ENCODE results near the gene NEDD4L.

GRCh38 chr18:58362829-58363271 is 318.8 kb downstream of the NEDD4L start:
- TF ChIP-seq MTA2 (IDR thresholded peaks at IDR 0.05; ENCODE audit: low read depth) = no peak
- no peak for TF ChIP-seq CTCF (IDR thresholded peaks at IDR 0.05 in 2 of 3, conservative IDR thresholded peaks at IDR 0.05 in 1 of 3; ENCODE audit: control insufficient read depth in 2 of 3, extremely low read depth in 1 of 3, insufficient read depth in 1 of 3, low read depth in 3 of 3, low read length in 3 of 3)
- TF ChIP-seq, protein P1, sequence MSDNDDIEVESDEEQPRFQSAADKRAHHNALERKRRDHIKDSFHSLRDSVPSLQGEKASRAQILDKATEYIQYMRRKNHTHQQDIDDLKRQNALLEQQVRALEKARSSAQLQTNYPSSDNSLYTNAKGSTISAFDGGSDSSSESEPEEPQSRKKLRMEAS (IDR thresholded peaks at IDR 0.05; ENCODE audit: low read depth, low read length) = no peak
- no peak for TF ChIP-seq SIX5 (IDR thresholded peaks at IDR 0.05; ENCODE audit: low read depth, low read length, severe bottlenecking)
- TF ChIP-seq POLR2AphosphoS5 (IDR thresholded peaks at IDR 0.05; ENCODE audit: low read length) = no peak
- TF ChIP-seq EZH2 (IDR thresholded peaks at IDR 0.05; ENCODE audit: borderline replicate concordance, control insufficient read depth, low read depth, low read length) = no peak
- TF ChIP-seq, protein P2, sequence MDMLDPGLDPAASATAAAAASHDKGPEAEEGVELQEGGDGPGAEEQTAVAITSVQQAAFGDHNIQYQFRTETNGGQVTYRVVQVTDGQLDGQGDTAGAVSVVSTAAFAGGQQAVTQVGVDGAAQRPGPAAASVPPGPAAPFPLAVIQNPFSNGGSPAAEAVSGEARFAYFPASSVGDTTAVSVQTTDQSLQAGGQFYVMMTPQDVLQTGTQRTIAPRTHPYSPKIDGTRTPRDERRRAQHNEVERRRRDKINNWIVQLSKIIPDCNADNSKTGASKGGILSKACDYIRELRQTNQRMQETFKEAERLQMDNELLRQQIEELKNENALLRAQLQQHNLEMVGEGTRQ (IDR thresholded peaks at IDR 0.05; ENCODE audit: borderline replicate concordance, low read depth, low read length) = no peak
- TF ChIP-seq ZSCAN29 (IDR thresholded peaks at IDR 0.05) = no peak
- no peak for TF ChIP-seq GABPA (IDR thresholded peaks at IDR 0.05; ENCODE audit: low read depth)
- TF ChIP-seq POLR2A (IDR thresholded peaks at IDR 0.05; ENCODE audit: low read depth, low read length) = no peak
- no peak for TF ChIP-seq ZNF384 (IDR thresholded peaks at IDR 0.05; ENCODE audit: borderline replicate concordance, low read depth, low read length)
- no peak for TF ChIP-seq ASH2L (IDR thresholded peaks at IDR 0.05; ENCODE audit: borderline replicate concordance, low read depth)
